Thoracic aorta (tissue), 2 donors: ENCODE data around the gene MATN4. TPM values are rescaled to one million over a fixed set of nuclear protein-coding genes. Genes with fewer than 3 reads are reported as not detected.

Experiments
- ATAC-seq: fragments of 150-250 bp; one replicate; pipeline ENCODE4 v1.8.0; 2017; ENCODE audit warnings: low read depth; ENCODE audit not compliant: insufficient number of reproducible peaks, low FRiP score
- DNase-seq: peaks from one replicate; pipeline ENCODE4 v3.0.0-alpha.2; 2020; ENCODE audit warnings: low spot score
- H3K27ac ChIP-seq, 2 donors: fragments of 200-600 bp; sonication (generic); 1 replicate in 1 of 2; 2 replicates in 1 of 2; pipeline ENCODE4 v1.5.1; 2016; ENCODE audit warnings: mild to moderate bottlenecking in 2 of 2, moderate library complexity in 2 of 2
- H3K27me3 ChIP-seq: fragments of 200-600 bp; sonication (generic); replicated peaks from 2 replicates; pipeline ENCODE4 v1.6.0; 2016; ENCODE audit warnings: mild to moderate bottlenecking; ENCODE audit not compliant: insufficient read depth
- H3K36me3 ChIP-seq: fragments of 200-600 bp; sonication (generic); one replicate; pipeline ENCODE4 v1.5.1; 2016
- H3K4me1 ChIP-seq, 2 donors: fragments of 200-600 bp; sonication (generic); 1 replicate in 1 of 2; 2 replicates in 1 of 2; pipeline versions ENCODE4 v1.5.1 to v1.6.0; 2016; ENCODE audit warnings: low read depth in 2 of 2, mild to moderate bottlenecking in 1 of 2; ENCODE audit not compliant: control insufficient read depth in 1 of 2
- H3K4me3 ChIP-seq: fragments of 200-600 bp; sonication (generic); 2 replicates; pipeline ENCODE4 v1.5.1; 2016; ENCODE audit warnings: mild to moderate bottlenecking
- H3K9me3 ChIP-seq: fragments of 200-600 bp; sonication (generic); 2 replicates; pipeline ENCODE4 v1.5.1; 2016
- total RNA-seq, 2 donors: library from RNA; depleted of rRNA; stranded (reverse); fragments of >200 nt; gene quantifications; one replicate each; pipeline versions ENCODE4 v1.1.0 to v1.2.3, GENCODE V29; 2016
- TF ChIP-seq, protein P1 (sequence below): fragments of 200-600 bp; sonication (generic); IDR thresholded peaks from one replicate; pipeline ENCODE4 v1.5.1; 2019; ENCODE audit warnings: antibody characterized with exemption

The MATN4 gene
- total RNA-seq, 2 donors from 2014 or later, result 0.27 TPM; not detected in 1

DNA sequence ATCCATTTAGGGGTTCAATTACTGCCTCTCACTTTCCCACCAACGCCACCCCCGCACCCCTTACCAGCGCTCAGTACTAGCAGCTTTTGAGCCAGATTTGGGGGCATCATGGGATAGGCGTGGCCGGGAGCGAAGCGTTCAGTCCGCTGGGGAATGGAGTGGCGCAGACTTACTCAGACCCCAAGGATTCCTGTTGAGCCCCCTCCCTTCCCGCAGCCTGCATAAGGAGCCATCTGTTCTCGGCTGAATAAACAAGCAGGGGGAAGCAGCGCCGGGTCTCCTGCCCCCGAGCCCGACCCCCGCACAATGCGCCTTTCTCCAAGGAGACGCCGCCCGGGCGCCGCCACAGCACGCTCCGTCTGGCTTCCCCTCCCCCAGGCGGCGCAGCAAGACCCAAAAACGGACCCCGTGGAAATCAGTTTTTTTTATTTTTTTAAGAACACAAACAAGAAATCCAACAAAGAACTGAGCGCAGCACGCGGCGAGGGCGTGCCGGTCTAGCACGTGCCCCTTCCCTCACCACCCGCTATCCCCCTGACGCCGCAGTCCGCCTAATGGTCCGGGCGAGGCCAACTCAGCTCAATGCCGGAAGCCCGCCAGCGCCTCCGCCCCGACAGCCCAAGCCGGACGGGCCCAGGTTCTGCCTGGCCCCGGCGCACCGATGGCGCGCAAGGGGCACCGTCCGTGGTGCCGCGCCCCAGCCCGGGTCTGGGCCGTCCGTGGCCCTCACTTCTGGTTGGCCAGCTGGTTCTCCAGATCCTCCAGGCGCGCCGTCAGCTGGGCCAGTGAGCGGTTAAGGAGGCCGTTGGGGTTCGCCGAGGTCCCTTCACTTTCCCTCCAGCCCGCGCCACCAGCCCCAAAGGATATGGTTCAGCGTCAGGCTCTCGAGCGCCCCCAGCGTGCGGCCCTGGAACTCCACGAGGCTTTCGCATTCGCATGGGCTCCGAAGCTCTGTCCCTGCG lies 14.8 kb downstream of the MATN4 start:
- DNase-seq (peak; percentile 60), ATAC-seq (no peak)
- no peaks in the 10 kb centered on the region for H3K9me3 ChIP-seq
- H3K27ac ChIP-seq, result no peak overlapping the region
- TF ChIP-seq, protein P1, sequence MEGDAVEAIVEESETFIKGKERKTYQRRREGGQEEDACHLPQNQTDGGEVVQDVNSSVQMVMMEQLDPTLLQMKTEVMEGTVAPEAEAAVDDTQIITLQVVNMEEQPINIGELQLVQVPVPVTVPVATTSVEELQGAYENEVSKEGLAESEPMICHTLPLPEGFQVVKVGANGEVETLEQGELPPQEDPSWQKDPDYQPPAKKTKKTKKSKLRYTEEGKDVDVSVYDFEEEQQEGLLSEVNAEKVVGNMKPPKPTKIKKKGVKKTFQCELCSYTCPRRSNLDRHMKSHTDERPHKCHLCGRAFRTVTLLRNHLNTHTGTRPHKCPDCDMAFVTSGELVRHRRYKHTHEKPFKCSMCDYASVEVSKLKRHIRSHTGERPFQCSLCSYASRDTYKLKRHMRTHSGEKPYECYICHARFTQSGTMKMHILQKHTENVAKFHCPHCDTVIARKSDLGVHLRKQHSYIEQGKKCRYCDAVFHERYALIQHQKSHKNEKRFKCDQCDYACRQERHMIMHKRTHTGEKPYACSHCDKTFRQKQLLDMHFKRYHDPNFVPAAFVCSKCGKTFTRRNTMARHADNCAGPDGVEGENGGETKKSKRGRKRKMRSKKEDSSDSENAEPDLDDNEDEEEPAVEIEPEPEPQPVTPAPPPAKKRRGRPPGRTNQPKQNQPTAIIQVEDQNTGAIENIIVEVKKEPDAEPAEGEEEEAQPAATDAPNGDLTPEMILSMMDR, result peak; percentile 93
- H3K27me3 ChIP-seq, result no peaks in the 10 kb centered on the region
- no peaks in the 10 kb centered on the region for H3K36me3 ChIP-seq
- peaks cover 0 to 8% of the 10 kb centered on the region in 2 donors for H3K4me1 ChIP-seq
- H3K4me3 ChIP-seq, result peak overlapping the region; percentile 82

DNA sequence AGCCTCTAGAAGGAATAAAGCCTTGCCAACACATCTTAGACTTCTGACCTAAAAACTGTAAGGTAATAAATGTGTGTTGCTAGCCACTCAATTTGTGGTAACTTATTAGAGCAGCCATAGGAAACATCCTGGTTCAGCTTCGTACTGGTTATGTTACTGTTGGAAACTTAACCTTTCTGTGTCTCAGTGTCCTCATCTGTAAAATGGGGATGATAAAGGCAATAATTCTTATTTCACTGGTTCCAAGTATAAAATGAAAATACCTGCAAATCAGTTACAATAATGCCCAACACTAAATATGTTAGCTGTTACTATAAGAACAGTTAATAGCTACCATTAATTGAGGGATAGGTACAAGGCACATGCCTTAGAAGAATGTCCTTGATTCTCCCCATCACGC lies 15.8 kb downstream of the MATN4 start:
- DNase-seq, result no peak
- no peaks in the 10 kb centered on the region for H3K9me3 ChIP-seq
- TF ChIP-seq, protein P1, result no peak
- H3K27ac ChIP-seq, result no peak overlapping the region
- no peak overlapping the region for H3K4me3 ChIP-seq
- ATAC-seq, result no peak
- peaks cover 0 to 8% of the 10 kb centered on the region in 2 donors for H3K4me1 ChIP-seq
- H3K27me3 ChIP-seq, result no peaks in the 10 kb centered on the region
- H3K36me3 ChIP-seq, result no peaks in the 10 kb centered on the region

GRCh38 chr20:45291526-45291925 lies 16.6 kb downstream of the MATN4 start:
- no peak for ATAC-seq

GRCh38 chr20:45290677-45291355 lies 17.3 kb downstream of the MATN4 start:
- H3K36me3 ChIP-seq, result no peaks in the 10 kb centered on the region
- DNase-seq, result peak; percentile 31
- H3K27ac ChIP-seq, result no peak overlapping the region
- H3K27me3 ChIP-seq, result no peaks in the 10 kb centered on the region
- no peaks in the 10 kb centered on the region for H3K9me3 ChIP-seq
- H3K4me1 ChIP-seq, result peaks cover 0 to 8% of the 10 kb centered on the region in 2 donors
- H3K4me3 ChIP-seq, result no peak overlapping the region
- TF ChIP-seq, protein P1, result peak; percentile 70
- no peak for ATAC-seq

More at GRCh38 chr20:45291526-45291925, 16.6 kb downstream of the MATN4 start:
- no peaks in the 10 kb centered on the region for H3K36me3 ChIP-seq
- no peaks in the 10 kb centered on the region for H3K9me3 ChIP-seq
- DNase-seq, result no peak
- H3K27me3 ChIP-seq, result no peaks in the 10 kb centered on the region
- peaks cover 0 to 8% of the 10 kb centered on the region in 2 donors for H3K4me1 ChIP-seq
- H3K4me3 ChIP-seq, result no peak overlapping the region
- H3K27ac ChIP-seq, result no peak overlapping the region
- TF ChIP-seq, protein P1, result no peak
